Stomach (tissue), 4 donors: ENCODE results near the gene CTSL.

Experiments used
- POLR2A ChIP-seq, 4 donors: fragments of 450-650 bp; IDR thresholded peaks; one replicate each; pipeline ENCODE4 v1.6.1; 2016; ENCODE audit warnings: antibody characterized with exemption in 4 of 4, control low read depth in 2 of 4, mild to moderate bottlenecking in 1 of 4, moderate library complexity in 1 of 4
- TF ChIP-seq, protein P1 (sequence below), 7 experiments: fragments of 450-650 bp in 4 of 7; fragments of 200-600 bp in 3 of 7; sonication (generic) in 3 of 7; IDR thresholded peaks; one replicate each; pipeline ENCODE4 v1.5.1; 2016 to 2019; ENCODE audit warnings: antibody characterized with exemption in 7 of 7, control low read depth in 2 of 7, mild to moderate bottlenecking in 1 of 7

DNA sequence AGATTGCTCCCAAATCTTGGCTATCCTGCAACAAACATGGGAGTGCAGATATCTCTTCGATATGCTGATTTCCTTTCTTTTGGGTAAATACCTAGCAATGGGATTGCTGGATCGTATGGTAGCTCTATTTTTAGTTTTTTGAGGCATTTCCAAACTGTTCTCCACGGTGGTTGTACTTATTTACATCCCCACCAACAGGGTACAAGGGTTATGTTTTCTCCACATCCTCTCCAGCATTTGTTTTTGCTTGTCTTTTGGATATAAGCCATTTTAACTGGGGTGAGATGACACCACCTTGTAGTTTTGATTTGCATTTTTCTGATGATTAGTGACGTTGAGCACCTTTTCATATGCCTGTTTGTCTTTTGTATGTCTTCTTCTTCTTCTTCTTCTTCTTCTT lies 20.3 kb downstream of the CTSL start:
- TF ChIP-seq POLR2A (IDR thresholded peaks at IDR 0.05), result no peak
- TF ChIP-seq, protein P1, sequence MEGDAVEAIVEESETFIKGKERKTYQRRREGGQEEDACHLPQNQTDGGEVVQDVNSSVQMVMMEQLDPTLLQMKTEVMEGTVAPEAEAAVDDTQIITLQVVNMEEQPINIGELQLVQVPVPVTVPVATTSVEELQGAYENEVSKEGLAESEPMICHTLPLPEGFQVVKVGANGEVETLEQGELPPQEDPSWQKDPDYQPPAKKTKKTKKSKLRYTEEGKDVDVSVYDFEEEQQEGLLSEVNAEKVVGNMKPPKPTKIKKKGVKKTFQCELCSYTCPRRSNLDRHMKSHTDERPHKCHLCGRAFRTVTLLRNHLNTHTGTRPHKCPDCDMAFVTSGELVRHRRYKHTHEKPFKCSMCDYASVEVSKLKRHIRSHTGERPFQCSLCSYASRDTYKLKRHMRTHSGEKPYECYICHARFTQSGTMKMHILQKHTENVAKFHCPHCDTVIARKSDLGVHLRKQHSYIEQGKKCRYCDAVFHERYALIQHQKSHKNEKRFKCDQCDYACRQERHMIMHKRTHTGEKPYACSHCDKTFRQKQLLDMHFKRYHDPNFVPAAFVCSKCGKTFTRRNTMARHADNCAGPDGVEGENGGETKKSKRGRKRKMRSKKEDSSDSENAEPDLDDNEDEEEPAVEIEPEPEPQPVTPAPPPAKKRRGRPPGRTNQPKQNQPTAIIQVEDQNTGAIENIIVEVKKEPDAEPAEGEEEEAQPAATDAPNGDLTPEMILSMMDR (IDR thresholded peaks at IDR 0.05), result no peak
